IMR-90 (cell line): ENCODE measurements around the gene COG2. TPM values are rescaled to one million over a fixed set of nuclear protein-coding genes. Genes with fewer than 3 reads are reported as not detected.

Source experiments
- ATAC-seq: fragments of 200-7000 bp; cut with Tn5 transposase; 2 replicates; pipeline ENCODE4 v1.9.1; 2020; ENCODE audit warnings: low read depth, mild to moderate bottlenecking, moderate library complexity
- BruUV-seq: library from RNA; stranded (reverse); fragments of 400-500 nt; replicated peaks from 2 replicates; lab custom pipeline; 2021; lab: Mats Ljungman, UMichigan
- CTCF ChIA-PET: fragments of 300-600 bp; formaldehyde crosslinking; extraction: SDS; loops from one replicate; lab custom pipeline; 2021; ENCODE audit warnings: antibody characterized with exemption; lab: Yijun Ruan, JAX
- POLR2A ChIA-PET: fragments of 300-600 bp; sonication (Branson Sonifier 250); formaldehyde crosslinking; loops from one replicate; lab custom pipeline; 2022; ENCODE audit warnings: antibody characterized with exemption; ENCODE audit not compliant: unreplicated experiment; lab: Charles Lee
- DNase-seq: peaks from one replicate; pipeline ENCODE4 v3.0.0; 2013
- H2AFZ ChIP-seq: replicated peaks from 2 replicates; pipeline ENCODE3; 2013; ENCODE audit warnings: low read length, mild to moderate bottlenecking; ENCODE audit not compliant: poor library complexity
- H2AK5ac ChIP-seq: 2 replicates; pipeline ENCODE4 v1.6.1; 2013; ENCODE audit warnings: low read depth, low read length, inconsistent platforms
- H2AK9ac ChIP-seq: replicated peaks from 2 replicates; pipeline ENCODE3; 2013; ENCODE audit warnings: mild to moderate bottlenecking, low read depth, low read length, moderate library complexity; ENCODE audit not compliant: poor library complexity
- H2BK120ac ChIP-seq: 2 replicates; pipeline ENCODE4 v1.6.1; 2013; ENCODE audit warnings: low read depth, low read length, inconsistent platforms
- H2BK15ac ChIP-seq: 3 replicates; pipeline ENCODE4 v1.6.1; 2013; ENCODE audit warnings: low read depth, low read length, inconsistent platforms
- H2BK20ac ChIP-seq: 2 replicates; pipeline ENCODE4 v1.6.1; 2013; ENCODE audit warnings: low read depth, mild to moderate bottlenecking, inconsistent platforms, low read length, moderate library complexity
- H2BK5ac ChIP-seq: 2 replicates; pipeline ENCODE4 v1.6.1; 2013; ENCODE audit warnings: mild to moderate bottlenecking, low read depth, low read length, inconsistent platforms; ENCODE audit not compliant: poor library complexity, severe bottlenecking
- H3K14ac ChIP-seq: replicated peaks from 2 replicates; pipeline ENCODE4 v1.6.1; 2013; ENCODE audit warnings: low read depth, low read length, inconsistent platforms
- H3K18ac ChIP-seq: 2 replicates; pipeline ENCODE4 v1.6.1; 2013; ENCODE audit warnings: low read depth, low read length, control low read depth
- H3K23ac ChIP-seq: 2 replicates; pipeline ENCODE4 v1.6.1; 2013; ENCODE audit warnings: low read depth, low read length, inconsistent platforms
- H3K27ac ChIP-seq: 2 replicates; pipeline ENCODE4 v1.5.1; 2013; ENCODE audit warnings: mild to moderate bottlenecking, control low read depth, low read length; ENCODE audit not compliant: insufficient read depth
- H3K27me3 ChIP-seq: 2 replicates; pipeline ENCODE4 v1.6.1; 2013; ENCODE audit warnings: low read length; ENCODE audit not compliant: control insufficient read depth, insufficient read depth
- H3K36me3 ChIP-seq: 2 replicates; pipeline ENCODE4 v1.6.1; 2013; ENCODE audit warnings: low read length, mixed read lengths; ENCODE audit not compliant: control insufficient read depth, insufficient read depth
- H3K4ac ChIP-seq: 2 replicates; pipeline ENCODE4 v1.6.1; 2013; ENCODE audit warnings: low read depth, low read length, inconsistent platforms
- H3K4me1 ChIP-seq: 2 replicates; pipeline ENCODE4 v1.6.1; 2013; ENCODE audit warnings: low read length, mixed read lengths; ENCODE audit not compliant: control insufficient read depth, insufficient read depth
- H3K4me2 ChIP-seq: 2 replicates; pipeline ENCODE4 v1.6.1; 2013; ENCODE audit warnings: low read depth, mild to moderate bottlenecking, control low read depth, low read length, moderate library complexity
- H3K4me3 ChIP-seq: 2 replicates; pipeline ENCODE4 v1.5.1; 2013; ENCODE audit warnings: low read depth, mild to moderate bottlenecking, control low read depth, low read length, moderate library complexity; ENCODE audit not compliant: insufficient read depth
- H3K56ac ChIP-seq: 2 replicates; pipeline ENCODE4 v1.6.1; 2013; ENCODE audit warnings: low read length, inconsistent platforms; ENCODE audit not compliant: insufficient read depth; ENCODE audit errors: extremely low read depth
- H3K79me1 ChIP-seq, 2 experiments: 2 replicates each; pipeline ENCODE4 v1.6.1; 2013; ENCODE audit warnings: low read length in 2 of 2, inconsistent platforms in 1 of 2, low read depth in 1 of 2
- H3K9ac ChIP-seq: 2 replicates; pipeline ENCODE4 v1.6.1; 2013; ENCODE audit warnings: low read depth, low read length, control low read depth
- H3K9me1 ChIP-seq: 2 replicates; pipeline ENCODE4 v1.6.1; 2013; ENCODE audit warnings: low read length, inconsistent platforms; ENCODE audit not compliant: insufficient read depth
- H3K9me3 ChIP-seq: 2 replicates; pipeline ENCODE4 v1.6.1; 2013; ENCODE audit warnings: low read length; ENCODE audit not compliant: control insufficient read depth, insufficient read depth
- H4K20me1 ChIP-seq: 2 replicates; pipeline ENCODE4 v1.6.1; 2013; ENCODE audit warnings: low read length, inconsistent platforms; ENCODE audit not compliant: insufficient read depth
- H4K5ac ChIP-seq: 2 replicates; pipeline ENCODE4 v1.6.1; 2013; ENCODE audit warnings: mild to moderate bottlenecking, low read depth, low read length, control low read depth
- H4K8ac ChIP-seq, 2 experiments: 2 replicates each; pipeline ENCODE4 v1.6.1; 2013; ENCODE audit warnings: low read depth in 2 of 2, low read length in 2 of 2, control low read depth in 1 of 2, inconsistent platforms in 1 of 2
- H4K91ac ChIP-seq: 2 replicates; pipeline ENCODE4 v1.6.1; 2013; ENCODE audit warnings: low read depth, low read length, inconsistent platforms; ENCODE audit not compliant: insufficient read depth
- BHLHE40 ChIP-seq: fragments of 150-350 bp; IDR thresholded peaks from 2 replicates; pipeline ENCODE4 v1.6.1; 2016; ENCODE audit warnings: mild to moderate bottlenecking, low read depth, low read length
- CEBPB ChIP-seq: IDR thresholded peaks from 2 replicates; pipeline ENCODE4 v1.6.1; 2012; ENCODE audit warnings: low read depth, low read length, improper control_type of control experiment
- CTCF ChIP-seq: conservative IDR thresholded peaks from 2 replicates; pipeline ENCODE4 v1.5.1; 2012; ENCODE audit warnings: mild to moderate bottlenecking, low read depth, low read length, improper control_type of control experiment
- MAFK ChIP-seq: IDR thresholded peaks from 2 replicates; pipeline ENCODE4 v1.6.1; 2012; ENCODE audit warnings: low read depth, low read length, improper control_type of control experiment
- NFE2L2 ChIP-seq: fragments of 150-350 bp; IDR thresholded peaks from 2 replicates; pipeline ENCODE4 v1.6.1; 2016; ENCODE audit warnings: low read depth, mild to moderate bottlenecking, low read length
- POLR2A ChIP-seq: IDR thresholded peaks from 2 replicates; pipeline ENCODE4 v1.6.1; 2012; ENCODE audit warnings: mild to moderate bottlenecking, low read depth, low read length
- RCOR1 ChIP-seq: IDR thresholded peaks from 2 replicates; pipeline ENCODE4 v1.6.1; 2012; ENCODE audit warnings: mild to moderate bottlenecking, low read length, improper control_type of control experiment; ENCODE audit not compliant: insufficient replicate concordance
- SMC3 ChIP-seq: fragments of 150-350 bp; IDR thresholded peaks from 2 replicates; pipeline ENCODE4 v1.6.1; 2016; ENCODE audit warnings: low read depth, mild to moderate bottlenecking, antibody characterized with exemption, low read length, moderate library complexity
- WGBS, 2 experiments: methylation state at CpG; one replicate each; pipeline versions ENCODE4 v1.1.5 to v1.1.7; 2013; ENCODE audit warnings: missing lambda C conversion rate in 2 of 2; ENCODE audit not compliant: insufficient read length in 1 of 2; ENCODE audit errors: extremely low coverage in 2 of 2; 5-methylcytosine and 5-hydroxymethylcytosine counted together
- dilution Hi-C: fragments of 300-500 bp; cut with HindIII; formaldehyde crosslinking; loops from one replicate; pipeline ENCODE4 v1.14.3; 2018; ENCODE audit warnings: low sequenced_read_pairs; ENCODE audit not compliant: unreplicated experiment
- in situ Hi-C: fragments of 300-500 bp; cut with MboI; formaldehyde crosslinking; loops from 3 replicates; pipeline ENCODE4 v1.14.3; 2019; ENCODE audit warnings: low sequenced_read_pairs, inconsistent platforms, mixed read lengths
- intact Hi-C: fragments of 100-400 bp; cut with micrococcal nuclease; formaldehyde crosslinking; loops from 2 replicates; pipeline ENCODE4 v1.10.0; 2022
- polyA plus RNA-seq, 3 experiments: library from polyadenylated mRNA; depleted of rRNA; stranded (reverse); fragments of >200 nt; gene quantifications; 2 replicates each; pipeline ENCODE4 v1.2.3, GENCODE V29; 2012; ENCODE audit warnings: low replicate concordance in 1 of 3
- total RNA-seq: library from RNA; depleted of rRNA; stranded (reverse); fragments of >200 nt; gene quantifications from 2 replicates; pipeline ENCODE4 v1.2.3, GENCODE V29; 2012
- TF ChIP-seq, protein P1 (sequence below): fragments of 150-350 bp; IDR thresholded peaks from 2 replicates; pipeline ENCODE4 v1.6.1; 2016; ENCODE audit warnings: low read depth, mild to moderate bottlenecking, low read length, moderate library complexity, borderline replicate concordance

COG2 gene
- total and polyA plus RNA-seq, 2 of the 4 experiments (the other 2 are of a cell fraction): 9.1 to 16.7 TPM

- H4K5ac ChIP-seq: no peak overlapping the region
- CTCF ChIA-PET: no interaction called here
- POLR2A ChIA-PET: no interaction called here
These were observed 33.1 kb upstream of the COG2 start for GRCh38 chr1:230609208-230609607.

More at GRCh38 chr1:230609208-230609607, 33.1 kb upstream of the COG2 start:
- Histone ChIP-seq H3K9me1 (no peaks in the 10 kb centered on the region), H2BK5ac (no peak overlapping the region), H2BK120ac (no peak overlapping the region), H4K20me1 (no peaks in the 10 kb centered on the region), H3K27ac (no peak overlapping the region), H2BK15ac (no peak overlapping the region), H3K23ac (no peak overlapping the region), H3K18ac (no peak overlapping the region), H3K4me1 (no peaks in the 10 kb centered on the region), H2BK20ac (no peak overlapping the region), H2AK5ac (no peak overlapping the region), H3K4me2 (no peak overlapping the region), H2AK9ac (no peak overlapping the region), H3K27me3 (no peaks in the 10 kb centered on the region), H3K4me3 (no peak overlapping the region), H3K56ac (no peak overlapping the region), H3K9me3 (no peaks in the 10 kb centered on the region), H3K9ac (no peak overlapping the region), H3K14ac (no peak overlapping the region), H4K8ac (no peak overlapping the region), H3K4ac (no peak overlapping the region), H3K79me1 (no peaks in the 10 kb centered on the region), H2AFZ (no peak overlapping the region), H4K91ac (no peak overlapping the region), H3K36me3 (no peaks in the 10 kb centered on the region)
- TF ChIP-seq BHLHE40 (no peak), RCOR1 (no peak), CTCF (no peak), SMC3 (no peak), NFE2L2 (no peak), MAFK (no peak), CEBPB (no peak), POLR2A (no peak)
- TF ChIP-seq, protein P1, sequence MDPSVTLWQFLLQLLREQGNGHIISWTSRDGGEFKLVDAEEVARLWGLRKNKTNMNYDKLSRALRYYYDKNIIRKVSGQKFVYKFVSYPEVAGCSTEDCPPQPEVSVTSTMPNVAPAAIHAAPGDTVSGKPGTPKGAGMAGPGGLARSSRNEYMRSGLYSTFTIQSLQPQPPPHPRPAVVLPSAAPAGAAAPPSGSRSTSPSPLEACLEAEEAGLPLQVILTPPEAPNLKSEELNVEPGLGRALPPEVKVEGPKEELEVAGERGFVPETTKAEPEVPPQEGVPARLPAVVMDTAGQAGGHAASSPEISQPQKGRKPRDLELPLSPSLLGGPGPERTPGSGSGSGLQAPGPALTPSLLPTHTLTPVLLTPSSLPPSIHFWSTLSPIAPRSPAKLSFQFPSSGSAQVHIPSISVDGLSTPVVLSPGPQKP: no peak
- no peak for ATAC-seq
- no CpG with 5 or more reads among the region's 2 CpGs for WGBS, 2 experiments
- no TSS peak for BruUV-seq
- in situ Hi-C loops (no loop called here), dilution Hi-C loops (no loop called here), intact Hi-C loops (no loop called here)
- DNase-seq: no peak
